Spleen (tissue), 11 donors: Measurements from ENCODE around the gene PLCB4. TPM values are rescaled to one million over a fixed set of nuclear protein-coding genes. Genes with fewer than 3 reads are reported as not detected.

Source experiments
- DNase-seq: peaks from one replicate; pipeline ENCODE4 v3.0.0-alpha.2; 2020
- H3K27ac ChIP-seq, 8 donors: fragments of 200-600 bp; sonication (generic) in 7 of 8; 1 replicate in 4 of 8; 2 replicates in 4 of 8; pipeline versions ENCODE4 v1.5.0 to v1.8.0; 2016 to 2021; ENCODE audit warnings: inconsistent platforms in 4 of 8, mild to moderate bottlenecking in 4 of 8, moderate library complexity in 1 of 8
- H3K27me3 ChIP-seq, 7 donors: fragments of 200-600 bp; sonication (generic) in 6 of 7; replicated peaks in 1 of 7; 1 replicate in 4 of 7; 2 replicates in 3 of 7; pipeline versions ENCODE4 v1.5.0 to v1.8.0; 2016 to 2021; ENCODE audit warnings: inconsistent platforms in 3 of 7, mild to moderate bottlenecking in 1 of 7
- H3K36me3 ChIP-seq, 6 donors: fragments of 200-600 bp; sonication (generic) in 5 of 6; 1 replicate in 4 of 6; 2 replicates in 2 of 6; pipeline versions ENCODE4 v1.5.0 to v1.8.0; 2016 to 2021; ENCODE audit warnings: inconsistent platforms in 2 of 6
- H3K4me1 ChIP-seq, 6 donors: fragments of 200-600 bp; sonication (generic) in 5 of 6; 1 replicate in 3 of 6; 2 replicates in 3 of 6; pipeline versions ENCODE4 v1.5.0 to v1.8.0; 2016 to 2021; ENCODE audit warnings: inconsistent platforms in 3 of 6
- H3K4me3 ChIP-seq, 8 donors: fragments of 200-600 bp; sonication (generic) in 7 of 8; 1 replicate in 4 of 8; 2 replicates in 4 of 8; pipeline versions ENCODE4 v1.5.0 to v1.8.0; 2016 to 2021; ENCODE audit warnings: inconsistent platforms in 4 of 8, mild to moderate bottlenecking in 4 of 8, moderate library complexity in 2 of 8
- H3K9me3 ChIP-seq, 8 donors: fragments of 200-600 bp; sonication (generic) in 7 of 8; 1 replicate in 4 of 8; 2 replicates in 4 of 8; pipeline versions ENCODE4 v1.5.0 to v1.8.0; 2016 to 2021; ENCODE audit warnings: inconsistent platforms in 4 of 8
- POLR2A ChIP-seq, 3 donors: fragments of 450-650 bp; IDR thresholded peaks; one replicate each; pipeline ENCODE4 v1.5.1; 2017; ENCODE audit warnings: antibody characterized with exemption in 3 of 3, mild to moderate bottlenecking in 1 of 3
- POLR2AphosphoS5 ChIP-seq, 3 donors: sonication (generic); formaldehyde crosslinking; IDR thresholded peaks; one replicate each; pipeline ENCODE4 v1.5.1; 2017; ENCODE audit warnings: antibody characterized with exemption in 3 of 3
- WGBS, 5 donors: extraction: QIAGEN DNeasy Blood & Tissue Kit in 3 of 5; methylation state at CpG; one replicate each; pipeline versions ENCODE4 v1.1.5 to v1.1.7; 2013 to 2018; 5-methylcytosine and 5-hydroxymethylcytosine counted together
- intact Hi-C: fragments of 100-400 bp; cut with DNase I; formaldehyde crosslinking; loops from one replicate; pipeline ENCODE4 v1.15.0; 2023; ENCODE audit warnings: low total_unique reads
- polyA plus RNA-seq, 3 donors: library from polyadenylated mRNA; stranded (reverse); fragments of 200-250 nt; gene quantifications; one replicate each; pipeline ENCODE4 v1.2.1, GENCODE V29; 2013
- total RNA-seq, 7 donors: library from RNA; depleted of rRNA in 3 of 7; stranded (reverse); fragments of >200 nt in 3 of 7; fragmentation: NEBNext Ultra II Directional in 4 of 7; extraction: Animal tissue kit (Norgen Biotek cat#: 25700) in 4 of 7; gene quantifications; one replicate each; pipeline versions ENCODE4 v1.1.0 to v1.2.1, GENCODE V29; 2016 to 2021
- TF ChIP-seq, protein P1 (sequence below), 11 experiments: fragments of 200-600 bp in 7 of 11; fragments of 450-650 bp in 4 of 11; sonication (generic) in 4 of 11; IDR thresholded peaks in 8 of 11; conservative IDR thresholded peaks in 3 of 11; 1 replicate in 7 of 11; 2 replicates in 4 of 11; pipeline versions ENCODE4 v1.4.0 to v1.8.0; 2016 to 2021; ENCODE audit warnings: antibody characterized with exemption in 11 of 11, inconsistent platforms in 4 of 11, mild to moderate bottlenecking in 1 of 11
- donor health status: healthy with polysubstance abuse.
- donor health status: DM: no; HTN: no; CAD: no; lungs with moderate emphysema.
- donor health status: DM: no; HTN: no; CAD: no.
- donor health status: Bipolar disorder and iron deficiency.
- donor health status: healthy.
- donor health status: DM: no; HTN: no; CAD: no.
- donor health status: DM: yes; HTN: yes; CAD: no.

Gene PLCB4
- total and polyA plus RNA-seq, 10 donors: 0.43 to 4.9 (median 1.6) TPM

- Histone ChIP-seq H3K27ac (no peak overlapping the region), H3K36me3 (no peaks in the 10 kb centered on the region), H3K9me3 (peaks cover 0 to 10% (median 1%) of the 10 kb centered on the region in 8 donors), H3K27me3 (no peaks in the 10 kb centered on the region), H3K4me3 (no peak overlapping the region), H3K4me1 (no peaks in the 10 kb centered on the region)
- 83 to 95% (median 89%) methylated on average over 3 of the region's 3 CpGs for WGBS, 5 donors
- DNase-seq: no peak
- intact Hi-C loops: no loop called here
- no peak for TF ChIP-seq POLR2A (IDR thresholded peaks at IDR 0.05)
These were observed 14.7 kb upstream of the PLCB4 start for GRCh38 chr20:9054176-9054575.

- TF ChIP-seq POLR2AphosphoS5 (IDR thresholded peaks at IDR 0.05): no peak
- TF ChIP-seq, protein P1, sequence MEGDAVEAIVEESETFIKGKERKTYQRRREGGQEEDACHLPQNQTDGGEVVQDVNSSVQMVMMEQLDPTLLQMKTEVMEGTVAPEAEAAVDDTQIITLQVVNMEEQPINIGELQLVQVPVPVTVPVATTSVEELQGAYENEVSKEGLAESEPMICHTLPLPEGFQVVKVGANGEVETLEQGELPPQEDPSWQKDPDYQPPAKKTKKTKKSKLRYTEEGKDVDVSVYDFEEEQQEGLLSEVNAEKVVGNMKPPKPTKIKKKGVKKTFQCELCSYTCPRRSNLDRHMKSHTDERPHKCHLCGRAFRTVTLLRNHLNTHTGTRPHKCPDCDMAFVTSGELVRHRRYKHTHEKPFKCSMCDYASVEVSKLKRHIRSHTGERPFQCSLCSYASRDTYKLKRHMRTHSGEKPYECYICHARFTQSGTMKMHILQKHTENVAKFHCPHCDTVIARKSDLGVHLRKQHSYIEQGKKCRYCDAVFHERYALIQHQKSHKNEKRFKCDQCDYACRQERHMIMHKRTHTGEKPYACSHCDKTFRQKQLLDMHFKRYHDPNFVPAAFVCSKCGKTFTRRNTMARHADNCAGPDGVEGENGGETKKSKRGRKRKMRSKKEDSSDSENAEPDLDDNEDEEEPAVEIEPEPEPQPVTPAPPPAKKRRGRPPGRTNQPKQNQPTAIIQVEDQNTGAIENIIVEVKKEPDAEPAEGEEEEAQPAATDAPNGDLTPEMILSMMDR (IDR thresholded peaks at IDR 0.05 in 8 of 11, conservative IDR thresholded peaks at IDR 0.05 in 3 of 11): no peak
- TF ChIP-seq POLR2A (IDR thresholded peaks at IDR 0.05): no peak
- no peak overlapping the region for H3K4me3 ChIP-seq
- H3K36me3 ChIP-seq: no peaks in the 10 kb centered on the region
- H3K4me1 ChIP-seq: no peaks in the 10 kb centered on the region
- no peaks in the 10 kb centered on the region for H3K27me3 ChIP-seq
- no peak for DNase-seq
- 88 to 96% (median 92%) methylated on average over 6 of the region's 6 CpGs for WGBS, 5 donors
- H3K9me3 ChIP-seq: no peaks in the 10 kb centered on the region
- no peak overlapping the region for H3K27ac ChIP-seq
- intact Hi-C loops: no loop called here
These were observed 9.0 kb upstream of the PLCB4 start for GRCh38 chr20:9059931-9060330.

DNA sequence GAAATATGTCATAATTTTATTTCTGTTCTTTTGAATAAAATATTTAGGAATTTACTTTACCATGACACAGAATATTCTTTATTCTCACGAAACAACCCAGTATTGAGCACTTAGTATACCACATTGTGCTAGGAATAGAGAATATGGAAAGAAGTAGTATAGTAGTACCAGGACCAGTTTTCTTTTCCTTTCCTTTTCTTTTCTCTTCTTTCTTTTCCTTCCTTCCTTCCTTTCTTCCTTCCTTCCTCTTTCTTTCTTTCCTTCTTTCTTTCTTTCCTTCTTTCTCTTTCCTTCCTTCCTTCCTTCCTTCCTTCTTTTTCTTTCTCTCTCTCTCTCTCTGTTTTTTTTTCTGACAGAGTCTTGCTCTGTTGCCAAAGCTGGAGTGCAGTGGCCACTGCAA lies 7.5 kb upstream of the PLCB4 start:
- DNase-seq: no peak
- intact Hi-C loops: no loop called here
- Histone ChIP-seq H3K4me1 (no peaks in the 10 kb centered on the region), H3K36me3 (no peaks in the 10 kb centered on the region), H3K27me3 (no peaks in the 10 kb centered on the region), H3K4me3 (no peak overlapping the region), H3K27ac (no peak overlapping the region), H3K9me3 (no peaks in the 10 kb centered on the region)
- TF ChIP-seq POLR2AphosphoS5 (IDR thresholded peaks at IDR 0.05) (no peak), POLR2A (IDR thresholded peaks at IDR 0.05) (no peak)
- TF ChIP-seq, protein P1 (IDR thresholded peaks at IDR 0.05 in 8 of 11, conservative IDR thresholded peaks at IDR 0.05 in 3 of 11): no peak
- WGBS, 5 donors: 81 to 97% (median 88%) methylated on average over 1 of the region's 1 CpG

- no peaks in the 10 kb centered on the region for H3K9me3 ChIP-seq
- H3K27me3 ChIP-seq: peaks cover 0 to 5% (median 0%) of the 10 kb centered on the region in 7 donors
- intact Hi-C loops: no loop called here
- H3K4me1 ChIP-seq: no peaks in the 10 kb centered on the region
- no peak for TF ChIP-seq POLR2AphosphoS5 (IDR thresholded peaks at IDR 0.05)
- TF ChIP-seq, protein P1 (IDR thresholded peaks at IDR 0.05 in 8 of 11, conservative IDR thresholded peaks at IDR 0.05 in 3 of 11): no peak
- TF ChIP-seq POLR2A (IDR thresholded peaks at IDR 0.05): no peak
- H3K4me3 ChIP-seq: no peak overlapping the region
- WGBS, 5 donors: 88 to 94% (median 91%) methylated on average over 2 of the region's 2 CpGs
- no peaks in the 10 kb centered on the region for H3K36me3 ChIP-seq
- DNase-seq: no peak
- no peak overlapping the region for H3K27ac ChIP-seq
These were observed 6.8 kb upstream of the PLCB4 start for GRCh38 chr20:9062066-9062465.

- no peaks in the 10 kb centered on the region for H3K9me3 ChIP-seq
- no peak for DNase-seq
- H3K4me1 ChIP-seq: peaks cover 0 to 23% (median 8%) of the 10 kb centered on the region in 6 donors
- TF ChIP-seq POLR2A (IDR thresholded peaks at IDR 0.05) (no peak), POLR2AphosphoS5 (IDR thresholded peaks at IDR 0.05) (no peak)
- TF ChIP-seq, protein P1 (IDR thresholded peaks at IDR 0.05 in 8 of 11, conservative IDR thresholded peaks at IDR 0.05 in 3 of 11): no peak
- no peak overlapping the region for H3K4me3 ChIP-seq
- no peaks in the 10 kb centered on the region for H3K36me3 ChIP-seq
- peaks cover 0 to 40% (median 20%) of the 10 kb centered on the region in 7 donors for H3K27me3 ChIP-seq
- no peak overlapping the region for H3K27ac ChIP-seq
- intact Hi-C loops: no loop called here
- 89 to 95% (median 93%) methylated on average over 3 of the region's 3 CpGs for WGBS, 5 donors
These were observed 2.7 kb upstream of the PLCB4 start for GRCh38 chr20:9066191-9066590.
